GM12878 (cell line): Measurements from ENCODE around the gene OSER1. TPM values are rescaled to one million over a fixed set of nuclear protein-coding genes. Genes with fewer than 3 reads are reported as not detected.

ENCODE experiments used
- ATAC-seq: fragments of 200-7000 bp; cut with Tn5 transposase; 3 replicates; pipeline ENCODE4 v1.9.1; 2020; ENCODE audit warnings: mild to moderate bottlenecking, moderate library complexity
- BruUV-seq: library from RNA; stranded (reverse); fragments of 400-500 nt; replicated peaks from 2 replicates; lab custom pipeline; 2021; lab: Mats Ljungman, UMichigan
- CTCF ChIA-PET: fragments of 300-600 bp; sonication (Branson Sonifier 250); formaldehyde crosslinking; extraction: SDS; loops from one replicate; lab custom pipeline; 2021; ENCODE audit warnings: inconsistent platforms; lab: Yijun Ruan, JAX
- POLR2A ChIA-PET: fragments of 350-600 bp; formaldehyde crosslinking; extraction: SDS; loops from one replicate; lab custom pipeline; 2021; ENCODE audit warnings: inconsistent platforms; lab: Charles Lee
- RAD21 ChIA-PET: fragments of 300-600 bp; sonication (Branson Sonifier 250); formaldehyde crosslinking; loops from one replicate; lab custom pipeline; 2023; ENCODE audit warnings: antibody characterized with exemption; ENCODE audit not compliant: unreplicated experiment; lab: Charles Lee
- SMC1A ChIA-PET: fragments of 300-600 bp; sonication (Branson Sonifier 250); formaldehyde crosslinking; loops from one replicate; lab custom pipeline; 2023; ENCODE audit not compliant: unreplicated experiment, uncharacterized antibody; lab: Charles Lee
- DNase-seq: peaks from one replicate; pipeline ENCODE4 v3.0.0-alpha.2; 2011; ENCODE audit warnings: low read depth, low spot score
- FAIRE-seq: peaks from 3 replicates; lab custom pipeline; 2011; peaks lifted over from hg19 to GRCh38; lab: Jason Lieb, UNC
- H2AFZ ChIP-seq: 2 replicates; pipeline ENCODE4 v1.6.0; 2011; ENCODE audit warnings: low read depth, low read length, control low read depth; ENCODE audit not compliant: control insufficient read depth
- H3K27ac ChIP-seq: 2 replicates; pipeline ENCODE4 v1.5.1; 2011; ENCODE audit warnings: control low read depth; ENCODE audit not compliant: control insufficient read depth, insufficient read depth
- H3K27me3 ChIP-seq, 2 experiments: replicated peaks in 1 of 2; 2 replicates each; pipeline versions ENCODE4 v1.6.0 to v1.6.1; 2011; ENCODE audit warnings: low read length in 1 of 2; ENCODE audit not compliant: control insufficient read depth in 2 of 2, insufficient read depth in 2 of 2
- H3K36me3 ChIP-seq, 2 experiments: 2 replicates each; pipeline ENCODE4 v1.5.1; 2011; ENCODE audit warnings: low read length in 1 of 2; ENCODE audit not compliant: control insufficient read depth in 2 of 2, insufficient read depth in 2 of 2
- H3K4me1 ChIP-seq: 2 replicates; pipeline ENCODE4 v1.6.1; 2011; ENCODE audit warnings: mild to moderate bottlenecking, low read length, moderate library complexity, mixed read lengths; ENCODE audit not compliant: control insufficient read depth, insufficient read depth
- H3K4me2 ChIP-seq: 2 replicates; pipeline ENCODE4 v1.6.0; 2011; ENCODE audit warnings: control low read depth; ENCODE audit not compliant: control insufficient read depth, insufficient read depth
- H3K4me3 ChIP-seq: fragments of 200-600 bp; sonication (generic); 2 replicates; pipeline ENCODE4 v1.5.1; 2016
- H3K79me2 ChIP-seq: 2 replicates; pipeline ENCODE4 v1.6.0; 2011; ENCODE audit warnings: low read length; ENCODE audit not compliant: control insufficient read depth, insufficient read depth
- H3K9ac ChIP-seq: 2 replicates; pipeline ENCODE4 v1.8.0; 2011; ENCODE audit warnings: low read length, control low read depth, mixed read lengths; ENCODE audit not compliant: control insufficient read depth, insufficient read depth
- H3K9me3 ChIP-seq: replicated peaks from 3 replicates; pipeline ENCODE4 v1.5.1; 2011; ENCODE audit warnings: mild to moderate bottlenecking, low read length; ENCODE audit not compliant: control insufficient read depth, insufficient read depth
- H4K20me1 ChIP-seq: 2 replicates; pipeline ENCODE4 v1.6.0; 2011; ENCODE audit not compliant: control insufficient read depth, insufficient read depth
- BHLHE40 ChIP-seq, 2 experiments: fragments of 450-650 bp in 1 of 2; IDR thresholded peaks; 2 replicates each; pipeline ENCODE4 v1.6.1; 2011 to 2017; ENCODE audit warnings: low read depth in 2 of 2, borderline replicate concordance in 1 of 2, improper control_type of control experiment in 1 of 2, low read length in 1 of 2, mild to moderate bottlenecking in 1 of 2
- BMI1 ChIP-seq: fragments of 450-650 bp; IDR thresholded peaks from 2 replicates; pipeline ENCODE4 v1.6.1; 2016; ENCODE audit warnings: mild to moderate bottlenecking, moderate library complexity, borderline replicate concordance
- CREM ChIP-seq: IDR thresholded peaks from 2 replicates; pipeline ENCODE4 v1.6.1; 2014; ENCODE audit warnings: antibody characterized with exemption, low read depth
- HDGF ChIP-seq: fragments of 450-650 bp; IDR thresholded peaks from 2 replicates; pipeline ENCODE4 v1.6.1; 2016; ENCODE audit warnings: antibody characterized with exemption
- KLF5 ChIP-seq: fragments of 450-650 bp; IDR thresholded peaks from 2 replicates; pipeline ENCODE4 v1.6.1; 2014; ENCODE audit warnings: mild to moderate bottlenecking; ENCODE audit not compliant: partially characterized antibody
- MXI1 ChIP-seq: fragments of 150-350 bp; IDR thresholded peaks from 2 replicates; pipeline ENCODE4 v1.6.1; 2011; ENCODE audit warnings: low read depth, mild to moderate bottlenecking, inconsistent platforms, low read length, improper control_type of control experiment
- NR2C2 ChIP-seq: IDR thresholded peaks from 2 replicates; pipeline ENCODE4 v1.6.1; 2011; ENCODE audit warnings: borderline replicate concordance, low read depth; ENCODE audit not compliant: control insufficient read depth, insufficient read length
- SREBF1 ChIP-seq: IDR thresholded peaks from 2 replicates; pipeline ENCODE4 v1.6.1; 2012; ENCODE audit warnings: mild to moderate bottlenecking, low read length
- TAF1 ChIP-seq: IDR thresholded peaks from 2 replicates; pipeline ENCODE4 v1.6.1; 2011; ENCODE audit warnings: mild to moderate bottlenecking, low read depth, low read length, borderline replicate concordance
- TCF7 ChIP-seq: IDR thresholded peaks from 2 replicates; pipeline ENCODE4 v1.6.1; 2014; ENCODE audit warnings: antibody characterized with exemption, borderline replicate concordance
- WGBS: methylation state at CpG from one replicate; pipeline ENCODE4 v1.1.6; 2016; ENCODE audit warnings: low lambda C conversion rate; ENCODE audit not compliant: insufficient replicate concordance, insufficient coverage; ENCODE audit errors: missing lambda C conversion rate; 5-methylcytosine and 5-hydroxymethylcytosine counted together
- in situ Hi-C: fragments of 300-500 bp; cut with MboI; formaldehyde crosslinking; loops from 9 replicates; pipeline ENCODE4 v1.14.3; 2018; ENCODE audit warnings: mixed read lengths
- intact Hi-C: fragments of 100-400 bp; cut with micrococcal nuclease; formaldehyde crosslinking; loops from one replicate; pipeline ENCODE4 v1.14.2; 2022; ENCODE audit not compliant: unreplicated experiment
- polyA plus RNA-seq, 11 experiments: library from polyadenylated mRNA; depleted of rRNA in 4 of 11; unstranded in 6 of 11; stranded (reverse) in 5 of 11; fragments of >200 nt; fragmentation: Nextera tagmentation in 4 of 11; fragmentation: Illumina TruSeq in 1 of 11; extraction: Ambion mirVana in 4 of 11; extraction: Trizol in 1 of 11; gene quantifications; 1 replicate in 1 of 11; 2 replicates in 10 of 11; pipeline versions ENCODE4 v1.2.1 to v1.2.3, GENCODE V29; 2011 to 2016; ENCODE audit warnings: inconsistent platforms in 2 of 11, missing spikeins in 2 of 11, low read depth in 1 of 11
- total RNA-seq, 4 experiments: library from RNA; depleted of rRNA in 3 of 4; stranded (reverse); fragments of >200 nt in 3 of 4; fragmentation: Illumina TruSeq in 1 of 4; extraction: Trizol in 1 of 4; gene quantifications; 2 replicates each; pipeline versions ENCODE4 v1.2.1 to v1.2.3, GENCODE V29; 2013 to 2021
- TF ChIP-seq, protein P1 (sequence below): fragments of 450-650 bp; IDR thresholded peaks from 2 replicates; pipeline ENCODE4 v1.6.1; 2018; ENCODE audit warnings: mild to moderate bottlenecking, low read depth, moderate library complexity; ENCODE audit not compliant: partially characterized antibody

The OSER1 gene
- total and polyA plus RNA-seq, 10 of the 15 experiments (the other 5 are each of a cell fraction or from before 2014, with no cell fraction given) = 19.3 to 63.8 (median 28.4) TPM

DNA sequence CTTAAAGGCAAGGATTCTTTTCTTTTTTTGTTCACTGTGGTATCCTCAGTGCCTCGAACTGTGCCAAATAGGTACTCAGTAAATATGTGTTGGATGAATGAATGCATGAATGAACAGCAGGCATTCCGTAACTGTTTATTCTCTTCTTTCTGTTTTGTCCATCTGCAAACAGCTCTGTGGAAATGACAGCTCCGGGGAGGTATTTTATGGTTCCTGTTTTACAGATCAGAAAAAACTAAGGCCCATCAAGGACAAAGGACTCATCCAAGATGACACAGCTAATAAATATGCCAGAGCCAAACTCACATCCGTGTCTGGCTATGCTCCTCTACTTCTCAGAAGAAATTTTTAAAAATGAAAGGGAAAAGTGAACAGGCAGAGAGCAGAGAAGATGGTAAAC lies 44.6 kb downstream of the OSER1 start:
- ATAC-seq (no peak), DNase-seq (no peak), FAIRE-seq (no peak)
- Histone ChIP-seq H3K9ac (no peak overlapping the region), H3K79me2 (no peaks in the 10 kb centered on the region), H3K36me3 (no peaks in the 10 kb centered on the region), H3K4me2 (no peak overlapping the region), H2AFZ (no peak overlapping the region), H3K9me3 (no peaks in the 10 kb centered on the region), H3K4me1 (no peaks in the 10 kb centered on the region), H3K4me3 (no peak overlapping the region)
- CTCF ChIA-PET = interaction anchor here (1.5 to 3.1 kb wide), 2 partner anchors 24 to 49 kb away, joined by 4 to 10 read pairs; no protein-coding TSS in a partner anchor
- SMC1A ChIA-PET = interaction anchor here (0.7 kb wide), 1 partner anchor 46 kb away, joined by 3 read pairs; no protein-coding TSS in a partner anchor
- BruUV-seq = no TSS peak
- POLR2A ChIA-PET = no interaction called here
- intact Hi-C loops = no loop called here
- 1% methylated on average over 4 of the region's 4 CpGs for WGBS
- RAD21 ChIA-PET = no interaction called here
- TF ChIP-seq KLF5 (no peak), CREM (no peak)
- TF ChIP-seq, all 136 proteins: peak for 0
- in situ Hi-C loops = no loop called here
- Histone ChIP-seq H3K27me3 (peaks cover 3 to 5% of the 10 kb centered on the region in 2 experiments; a peak in 2 of 4 replicates), H4K20me1 (no peaks in the 10 kb centered on the region), H3K27ac (no peak overlapping the region)

DNA sequence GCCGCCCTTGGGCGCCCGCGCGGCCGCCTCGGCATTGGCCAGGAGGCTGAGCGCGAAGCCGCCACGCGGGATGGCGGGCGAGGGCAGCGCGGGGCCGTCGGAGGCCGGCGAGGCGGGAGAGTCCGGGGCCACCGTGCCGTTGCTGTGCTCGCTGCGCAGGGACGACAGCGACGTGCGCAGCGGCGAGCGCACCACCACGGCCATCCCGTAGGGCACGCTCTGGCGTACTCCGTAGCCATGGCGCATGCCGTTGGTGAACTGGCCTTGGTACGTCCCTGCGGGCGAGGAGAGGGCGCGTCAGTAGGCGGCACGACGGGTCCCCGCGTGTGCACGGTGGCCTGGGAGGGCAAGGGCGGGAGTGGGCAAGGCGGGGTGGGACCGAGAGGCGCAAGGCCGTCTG lies 50.4 kb downstream of the OSER1 start:
- CTCF ChIA-PET = no interaction called here

More for the DNA sequence above, 50.4 kb downstream of the OSER1 start:
- intact Hi-C loops = no loop called here
- Histone ChIP-seq H3K4me2 (no peak overlapping the region), H3K4me1 (no peaks in the 10 kb centered on the region), H3K9me3 (no peaks in the 10 kb centered on the region), H4K20me1 (no peaks in the 10 kb centered on the region), H3K9ac (no peak overlapping the region), H3K36me3 (no peaks in the 10 kb centered on the region), H3K4me3 (no peak overlapping the region), H2AFZ (no peak overlapping the region), H3K79me2 (no peaks in the 10 kb centered on the region), H3K27me3 (peaks cover 3% of the 10 kb centered on the region in 2 experiments; a peak in 1 of 4 replicates), H3K27ac (no peak overlapping the region)
- no TSS peak for BruUV-seq
- RAD21 ChIA-PET = no interaction called here
- WGBS = 87% methylated on average over 48 of the region's 56 CpGs
- SMC1A ChIA-PET = no interaction called here
- POLR2A ChIA-PET = no interaction called here
- ATAC-seq = no peak
- TF ChIP-seq MXI1 (no peak), BHLHE40 (IDR thresholded peaks at IDR 0.05; ENCODE audit: borderline replicate concordance in 1 of 2, low read depth in 2 of 2, low read length in 1 of 2) (no peak), BMI1 (no peak), HDGF (no peak), NR2C2 (no peak), TCF7 (no peak), TAF1 (no peak), SREBF1 (no peak)
- TF ChIP-seq, protein P1, sequence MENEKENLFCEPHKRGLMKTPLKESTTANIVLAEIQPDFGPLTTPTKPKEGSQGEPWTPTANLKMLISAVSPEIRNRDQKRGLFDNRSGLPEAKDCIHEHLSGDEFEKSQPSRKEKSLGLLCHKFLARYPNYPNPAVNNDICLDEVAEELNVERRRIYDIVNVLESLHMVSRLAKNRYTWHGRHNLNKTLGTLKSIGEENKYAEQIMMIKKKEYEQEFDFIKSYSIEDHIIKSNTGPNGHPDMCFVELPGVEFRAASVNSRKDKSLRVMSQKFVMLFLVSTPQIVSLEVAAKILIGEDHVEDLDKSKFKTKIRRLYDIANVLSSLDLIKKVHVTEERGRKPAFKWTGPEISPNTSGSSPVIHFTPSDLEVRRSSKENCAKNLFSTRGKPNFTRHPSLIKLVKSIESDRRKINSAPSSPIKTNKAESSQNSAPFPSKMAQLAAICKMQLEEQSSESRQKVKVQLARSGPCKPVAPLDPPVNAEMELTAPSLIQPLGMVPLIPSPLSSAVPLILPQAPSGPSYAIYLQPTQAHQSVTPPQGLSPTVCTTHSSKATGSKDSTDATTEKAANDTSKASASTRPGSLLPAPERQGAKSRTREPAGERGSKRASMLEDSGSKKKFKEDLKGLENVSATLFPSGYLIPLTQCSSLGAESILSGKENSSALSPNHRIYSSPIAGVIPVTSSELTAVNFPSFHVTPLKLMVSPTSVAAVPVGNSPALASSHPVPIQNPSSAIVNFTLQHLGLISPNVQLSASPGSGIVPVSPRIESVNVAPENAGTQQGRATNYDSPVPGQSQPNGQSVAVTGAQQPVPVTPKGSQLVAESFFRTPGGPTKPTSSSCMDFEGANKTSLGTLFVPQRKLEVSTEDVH = no peak
- no peak for FAIRE-seq
- in situ Hi-C loops = no loop called here
- no peak for DNase-seq
